Vagina (tissue), 2 donors: ENCODE measurements around the gene EZR. TPM values are rescaled to one million over a fixed set of nuclear protein-coding genes. Genes with fewer than 3 reads are reported as not detected.

Source experiments
- DNase-seq, 2 donors: peaks; one replicate each; pipeline ENCODE4 v3.0.0-alpha.2; 2017; ENCODE audit errors: extremely low spot score in 2 of 2
- H3K27ac ChIP-seq: fragments of 200-600 bp; sonication (generic); one replicate; pipeline ENCODE4 v1.5.1; 2019
- H3K27me3 ChIP-seq: fragments of 200-600 bp; sonication (generic); one replicate; pipeline ENCODE4 v1.5.1; 2019
- H3K36me3 ChIP-seq, 2 donors: fragments of 200-600 bp; sonication (generic); one replicate each; pipeline ENCODE4 v1.5.1; 2017 to 2019
- H3K4me1 ChIP-seq: fragments of 200-600 bp; sonication (generic); one replicate; pipeline ENCODE4 v1.5.1; 2019
- H3K4me3 ChIP-seq, 2 donors: fragments of 200-600 bp; sonication (generic); 1 replicate in 1 of 2; 2 replicates in 1 of 2; pipeline ENCODE4 v1.5.1; 2016 to 2019
- H3K9me3 ChIP-seq: fragments of 200-600 bp; sonication (generic); one replicate; pipeline ENCODE4 v1.5.1; 2019
- POLR2A ChIP-seq, 2 donors: fragments of 450-650 bp; IDR thresholded peaks; one replicate each; pipeline ENCODE4 v1.6.1; 2017; ENCODE audit warnings: antibody characterized with exemption in 2 of 2, mild to moderate bottlenecking in 2 of 2, moderate library complexity in 2 of 2
- POLR2AphosphoS5 ChIP-seq, 2 donors: sonication (generic); formaldehyde crosslinking; IDR thresholded peaks; one replicate each; pipeline ENCODE4 v1.9.0; 2017; ENCODE audit warnings: antibody characterized with exemption in 2 of 2, mild to moderate bottlenecking in 2 of 2, low read depth in 1 of 2; ENCODE audit not compliant: insufficient read depth in 1 of 2
- intact Hi-C: fragments of 100-400 bp; cut with DNase I; formaldehyde crosslinking; loops from one replicate; pipeline ENCODE4 v1.15.1; 2023
- total RNA-seq: library from RNA; depleted of rRNA; stranded (reverse); fragments of >200 nt; gene quantifications from one replicate; pipeline ENCODE4 v1.2.3, GENCODE V29; 2016
- TF ChIP-seq, protein P1 (sequence below), 3 experiments: fragments of 450-650 bp in 2 of 3; fragments of 200-600 bp in 1 of 3; sonication (generic) in 1 of 3; IDR thresholded peaks; one replicate each; pipeline ENCODE4 v1.5.1; 2017 to 2019; ENCODE audit warnings: antibody characterized with exemption in 3 of 3, mild to moderate bottlenecking in 2 of 3, moderate library complexity in 2 of 3

The EZR gene
- total RNA-seq, 1 donor from 2014 or later = 99.7 TPM

DNA sequence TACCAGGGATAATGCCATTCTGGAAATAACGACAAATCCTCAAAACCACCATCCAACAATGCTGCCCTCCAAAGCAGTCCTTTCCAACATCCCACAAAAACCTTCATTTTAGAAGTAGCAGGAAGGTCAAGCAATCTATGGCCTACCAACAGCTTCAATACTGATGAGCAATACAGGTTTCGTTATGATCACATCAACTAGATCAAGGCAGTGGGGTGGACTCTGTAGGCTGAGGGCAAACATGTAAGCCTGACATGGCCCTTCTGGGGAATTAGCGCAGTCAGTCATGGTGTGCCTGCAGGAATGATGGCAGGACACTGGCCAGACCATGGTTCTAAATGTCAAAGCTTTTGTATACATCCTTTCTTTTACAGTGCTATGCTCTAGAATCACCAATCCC, 41.7 kb downstream of the EZR start:
- Histone ChIP-seq H3K27ac (no peak overlapping the region), H3K27me3 (no peaks in the 10 kb centered on the region), H3K36me3 (peaks cover 0 to 51% of the 10 kb centered on the region in 2 donors), H3K9me3 (no peaks in the 10 kb centered on the region), H3K4me3 (no peak overlapping the region), H3K4me1 (peaks cover 23% of the 10 kb centered on the region)
- DNase-seq = no peak
- TF ChIP-seq POLR2AphosphoS5 (IDR thresholded peaks at IDR 0.05; ENCODE audit: insufficient read depth in 1 of 2, low read depth in 1 of 2) (no peak), POLR2A (IDR thresholded peaks at IDR 0.05) (no peak)
- TF ChIP-seq, protein P1, sequence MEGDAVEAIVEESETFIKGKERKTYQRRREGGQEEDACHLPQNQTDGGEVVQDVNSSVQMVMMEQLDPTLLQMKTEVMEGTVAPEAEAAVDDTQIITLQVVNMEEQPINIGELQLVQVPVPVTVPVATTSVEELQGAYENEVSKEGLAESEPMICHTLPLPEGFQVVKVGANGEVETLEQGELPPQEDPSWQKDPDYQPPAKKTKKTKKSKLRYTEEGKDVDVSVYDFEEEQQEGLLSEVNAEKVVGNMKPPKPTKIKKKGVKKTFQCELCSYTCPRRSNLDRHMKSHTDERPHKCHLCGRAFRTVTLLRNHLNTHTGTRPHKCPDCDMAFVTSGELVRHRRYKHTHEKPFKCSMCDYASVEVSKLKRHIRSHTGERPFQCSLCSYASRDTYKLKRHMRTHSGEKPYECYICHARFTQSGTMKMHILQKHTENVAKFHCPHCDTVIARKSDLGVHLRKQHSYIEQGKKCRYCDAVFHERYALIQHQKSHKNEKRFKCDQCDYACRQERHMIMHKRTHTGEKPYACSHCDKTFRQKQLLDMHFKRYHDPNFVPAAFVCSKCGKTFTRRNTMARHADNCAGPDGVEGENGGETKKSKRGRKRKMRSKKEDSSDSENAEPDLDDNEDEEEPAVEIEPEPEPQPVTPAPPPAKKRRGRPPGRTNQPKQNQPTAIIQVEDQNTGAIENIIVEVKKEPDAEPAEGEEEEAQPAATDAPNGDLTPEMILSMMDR (IDR thresholded peaks at IDR 0.05) = no peak
- intact Hi-C loops = no loop called here

DNA sequence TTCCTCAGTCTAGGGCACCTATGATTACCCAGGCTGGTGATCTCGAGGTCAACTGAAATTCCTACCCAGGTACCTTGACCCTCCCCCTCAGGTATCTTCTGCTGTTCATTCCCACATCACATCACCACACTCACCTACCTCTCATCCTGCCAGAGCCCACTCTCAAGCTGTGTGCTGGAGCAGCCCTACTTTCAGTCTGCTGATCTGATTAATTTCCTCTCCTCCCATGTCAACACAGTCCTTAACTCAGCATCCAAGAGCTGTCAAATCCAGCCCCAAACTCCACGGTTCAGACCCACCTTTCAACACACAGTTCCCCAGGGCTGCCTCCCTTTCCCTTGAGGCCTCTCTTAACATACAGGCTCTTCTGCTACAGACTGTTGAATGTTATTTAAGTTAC, 42.4 kb downstream of the EZR start:
- H3K27ac ChIP-seq = no peak overlapping the region
- H3K9me3 ChIP-seq = no peaks in the 10 kb centered on the region
- H3K4me3 ChIP-seq = no peak overlapping the region
- DNase-seq = no peak
- peaks cover 26% of the 10 kb centered on the region for H3K4me1 ChIP-seq
- H3K27me3 ChIP-seq = no peaks in the 10 kb centered on the region
- H3K36me3 ChIP-seq = peaks cover 0 to 43% of the 10 kb centered on the region in 2 donors
- intact Hi-C loops = no loop called here
- TF ChIP-seq POLR2AphosphoS5 (IDR thresholded peaks at IDR 0.05; ENCODE audit: insufficient read depth in 1 of 2, low read depth in 1 of 2) (no peak), POLR2A (IDR thresholded peaks at IDR 0.05) (no peak)
- TF ChIP-seq, protein P1 (IDR thresholded peaks at IDR 0.05) = no peak

DNA sequence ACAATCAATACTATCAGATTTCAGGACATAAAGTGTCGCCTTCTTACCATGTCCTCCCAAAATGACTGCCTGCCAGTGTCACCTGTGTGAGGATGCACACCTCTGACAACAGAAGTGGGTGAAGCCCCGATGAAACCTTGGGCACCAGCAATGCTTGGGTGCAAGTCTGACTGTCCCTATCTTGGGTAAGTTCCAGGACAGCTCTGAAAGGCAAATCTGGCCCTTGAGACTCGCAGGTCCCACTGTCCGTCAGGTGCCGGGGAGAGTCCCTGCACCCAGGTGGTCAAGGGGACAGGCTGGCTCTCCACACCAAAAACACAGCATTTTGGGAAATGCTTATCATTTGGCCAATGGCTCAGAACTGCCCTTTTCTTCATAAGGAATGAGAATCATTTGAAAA, 43.3 kb downstream of the EZR start:
- peaks cover 0 to 46% of the 10 kb centered on the region in 2 donors for H3K36me3 ChIP-seq
- H3K27me3 ChIP-seq = no peaks in the 10 kb centered on the region
- H3K4me3 ChIP-seq = no peak overlapping the region
- no peaks in the 10 kb centered on the region for H3K9me3 ChIP-seq
- no peak for DNase-seq
- peaks cover 27% of the 10 kb centered on the region for H3K4me1 ChIP-seq
- TF ChIP-seq POLR2AphosphoS5 (IDR thresholded peaks at IDR 0.05; ENCODE audit: insufficient read depth in 1 of 2, low read depth in 1 of 2) = no peak
- TF ChIP-seq, protein P1 (IDR thresholded peaks at IDR 0.05) = no peak
- TF ChIP-seq POLR2A (IDR thresholded peaks at IDR 0.05) = no peak
- no peak overlapping the region for H3K27ac ChIP-seq
- intact Hi-C loops = no loop called here

DNA sequence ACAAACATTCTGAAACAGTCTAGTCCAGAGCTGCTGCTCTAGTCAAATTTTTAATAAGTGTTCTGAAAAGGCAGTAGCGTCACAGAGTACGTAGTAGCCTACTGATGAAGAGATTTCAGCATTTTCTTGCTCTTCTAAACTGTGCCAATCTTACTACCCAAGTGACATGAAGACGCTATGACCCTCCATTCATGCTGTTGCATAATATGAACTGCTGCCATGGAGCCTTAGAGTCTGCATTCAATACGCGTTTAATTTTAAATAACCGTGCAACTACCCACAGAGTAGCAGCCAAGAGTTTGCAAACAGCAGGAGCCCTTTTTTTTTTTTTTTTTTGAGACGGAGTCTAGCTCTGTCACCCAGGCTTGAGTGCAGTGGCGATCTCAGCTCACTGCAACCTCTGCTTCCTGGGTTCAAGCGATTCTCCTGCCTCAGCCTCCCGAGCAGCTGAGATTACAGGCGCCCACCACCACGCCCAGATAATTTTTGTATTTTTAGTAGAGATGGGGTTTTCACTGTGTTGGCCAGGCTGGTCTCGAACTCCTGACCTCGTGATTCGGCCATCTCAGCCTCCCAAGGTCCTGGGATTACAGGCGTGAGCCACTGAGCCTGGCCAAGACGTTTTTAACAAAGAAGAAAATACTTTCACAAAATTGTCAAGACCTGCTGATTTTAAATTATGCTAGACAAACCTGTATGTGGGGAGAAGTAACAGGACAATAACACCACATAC, 44.3 kb downstream of the EZR start:
- intact Hi-C loops = no loop called here
- Histone ChIP-seq H3K27me3 (no peaks in the 10 kb centered on the region), H3K4me3 (no peak overlapping the region), H3K27ac (no peak overlapping the region), H3K4me1 (peaks cover 27% of the 10 kb centered on the region), H3K36me3 (peaks cover 0 to 55% of the 10 kb centered on the region in 2 donors), H3K9me3 (no peaks in the 10 kb centered on the region)
- no peak for DNase-seq
- TF ChIP-seq POLR2A (IDR thresholded peaks at IDR 0.05) (no peak), POLR2AphosphoS5 (IDR thresholded peaks at IDR 0.05; ENCODE audit: insufficient read depth in 1 of 2, low read depth in 1 of 2) (no peak)
- TF ChIP-seq, protein P1 (IDR thresholded peaks at IDR 0.05) = no peak
